ENCODE measurements around the gene SPEN. TPM values are rescaled to one million over a fixed set of nuclear protein-coding genes. Genes with fewer than 3 reads are reported as not detected.

The SPEN gene
- total RNA-seq, 5 donors from 2014 or later (not counting 1 experiment from before 2014, with no cell fraction given), result 69.9 to 81.1 (median 72.1) TPM

DNA sequence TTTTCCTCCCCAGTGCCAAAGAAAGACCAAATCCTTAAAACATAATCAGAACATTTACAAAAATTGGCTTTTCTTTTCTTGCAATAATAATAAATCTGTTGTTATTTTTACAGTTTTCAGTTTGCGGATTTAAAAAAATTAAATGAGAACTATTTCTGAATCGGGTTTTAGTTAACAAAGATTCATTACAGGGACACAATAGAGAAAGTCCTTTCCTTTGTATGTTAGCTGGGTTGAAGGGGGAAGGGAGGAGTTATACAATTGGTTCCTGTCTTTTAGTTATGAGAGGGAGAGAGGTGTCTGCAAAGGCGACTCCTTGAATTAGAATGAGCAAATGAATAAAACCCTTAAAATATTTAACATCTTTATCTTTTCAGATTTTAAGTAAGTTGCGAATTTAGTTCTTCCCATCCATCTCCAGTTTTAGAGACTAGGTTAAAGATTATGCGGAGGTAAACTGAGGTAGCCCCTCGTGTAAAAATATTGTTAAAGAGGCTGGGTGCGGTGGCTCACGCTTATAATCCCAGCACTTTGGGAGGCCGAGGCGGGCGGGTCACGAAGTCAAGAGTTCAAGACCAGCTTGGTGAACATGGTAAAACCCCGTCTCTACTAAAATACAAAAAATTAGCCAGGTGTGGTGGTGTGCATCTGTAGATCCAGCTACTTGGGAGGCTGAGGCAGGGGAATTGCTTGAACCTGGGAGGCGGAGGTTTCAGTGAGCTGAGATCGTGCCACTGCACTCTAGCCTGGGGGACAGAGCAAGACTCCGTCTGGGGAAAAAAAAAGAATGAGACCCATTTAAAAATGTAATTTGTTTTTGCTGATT lies 3.9 kb downstream of the SPEN start:
- no peaks in the 10 kb centered on the region for H3K27me3 Mint-ChIP-seq

DNA sequence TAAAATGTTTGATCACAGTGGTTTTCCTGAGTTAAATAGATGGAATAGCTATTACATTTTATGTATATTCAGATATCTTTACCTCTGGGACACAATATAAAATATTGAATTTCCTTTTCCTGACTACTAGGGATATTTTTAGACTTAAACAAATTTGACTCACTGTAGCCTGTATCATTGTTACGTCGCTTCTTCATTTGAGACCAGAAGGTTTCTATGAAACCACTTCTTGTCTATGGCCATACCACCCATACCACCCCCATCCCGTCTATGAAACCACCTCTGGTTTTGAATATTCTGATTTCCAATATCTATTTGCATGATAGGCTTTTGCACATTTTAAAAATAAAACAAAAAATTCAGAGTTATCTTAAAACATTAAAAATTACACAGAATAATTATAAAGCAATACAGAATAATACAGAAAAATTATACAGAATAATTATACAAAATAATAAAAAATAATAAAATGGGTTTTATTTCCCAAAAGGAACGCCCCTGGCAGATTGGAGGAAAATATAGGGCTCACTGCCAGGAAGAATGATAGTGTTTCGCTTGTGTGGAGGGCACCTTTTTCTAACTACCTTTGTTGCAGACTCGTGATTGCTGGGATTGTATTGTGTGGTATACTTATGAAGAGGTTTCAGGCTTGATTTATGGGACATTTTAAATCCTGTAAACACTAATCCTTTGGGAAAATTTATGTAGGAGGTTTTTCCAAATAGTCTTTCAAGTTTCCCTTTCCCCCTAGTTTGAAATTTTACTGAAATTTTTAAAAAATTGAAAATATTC lies 4.7 kb downstream of the SPEN start:
- Mint-ChIP-seq H3K9me3 (no peaks in the 10 kb centered on the region), H3K27ac (no peak overlapping the region), H3K36me3 (no peaks in the 10 kb centered on the region), H3K4me3 (peak overlapping the region in 1 of 3 donors; percentile 97), H3K4me1 (peaks cover 41 to 57% (median 52%) of the 10 kb centered on the region in 3 donors), H3K27me3 (no peaks in the 10 kb centered on the region)
- ATAC-seq (replicated peaks in 1 of 4) (no peak), DNase-seq (no peak)
- H3K4me3 ChIP-seq (ENCODE audit: control insufficient read depth in 1 of 2, extremely low read depth in 1 of 2, low read length in 1 of 2), result no peak overlapping the region
- no peaks in the 10 kb centered on the region for H3K27me3 ChIP-seq (replicated peaks in 1 of 2; ENCODE audit: control insufficient read depth in 2 of 2, extremely low read depth in 1 of 2, insufficient read depth in 2 of 2, low read length in 1 of 2)
- ChIA-PET CTCF (interaction anchor here in 1 of 2 donors (1.3 kb wide), 1 partner anchor 18 kb away, joined by 8 read pairs; no protein-coding TSS in a partner anchor), POLR2A (interaction anchor here in 1 of 2 donors (0.5 kb wide), 1 partner anchor 1199 kb away, joined by 4 read pairs; no protein-coding TSS in a partner anchor)
- WGBS (ENCODE audit: insufficient coverage), result 100% methylated on average over 2 of the region's 6 CpGs
- H3K36me3 ChIP-seq (ENCODE audit: control insufficient read depth in 2 of 2, extremely low read depth in 1 of 2, insufficient read depth in 1 of 2, low read length in 1 of 2), result no peaks in the 10 kb centered on the region
- H3K27ac ChIP-seq (ENCODE audit: low read length), result no peak overlapping the region
- peaks cover 23 to 24% of the 10 kb centered on the region in 2 experiments for H3K4me1 ChIP-seq (ENCODE audit: control insufficient read depth in 1 of 2, extremely low read depth in 1 of 2, insufficient read depth in 2 of 2, low read length in 2 of 2)
- H3K9me3 ChIP-seq, result no peaks in the 10 kb centered on the region

More for the DNA sequence above, 3.9 kb downstream of the SPEN start:
- Mint-ChIP-seq H3K27ac (no peak overlapping the region), H3K4me3 (peak overlapping the region in 1 of 3 donors; percentile 97), H3K4me1 (peaks cover 45 to 54% (median 47%) of the 10 kb centered on the region in 3 donors), H3K36me3 (no peaks in the 10 kb centered on the region), H3K9me3 (no peaks in the 10 kb centered on the region)
- H3K27ac ChIP-seq (ENCODE audit: low read length), result no peak overlapping the region
- H3K27me3 ChIP-seq (replicated peaks in 1 of 2; ENCODE audit: control insufficient read depth in 2 of 2, extremely low read depth in 1 of 2, insufficient read depth in 2 of 2, low read length in 1 of 2), result no peaks in the 10 kb centered on the region
- ChIA-PET POLR2A (interaction anchor here in 1 of 2 donors (0.5 to 0.7 kb wide), 3 partner anchors 11 to 1200 kb away, joined by 3 to 4 read pairs (median 4); no protein-coding TSS in a partner anchor), CTCF (interaction anchor here in 1 of 2 donors (1.1 to 1.3 kb wide), 2 partner anchors 18 to 36 kb away, joined by 3 to 8 read pairs; no protein-coding TSS in a partner anchor)
- no peaks in the 10 kb centered on the region for H3K9me3 ChIP-seq
- no peak for DNase-seq
- H3K4me1 ChIP-seq (ENCODE audit: control insufficient read depth in 1 of 2, extremely low read depth in 1 of 2, insufficient read depth in 2 of 2, low read length in 2 of 2), result peaks cover 26 to 31% of the 10 kb centered on the region in 2 experiments
- WGBS (ENCODE audit: insufficient coverage), result 85% methylated on average over 4 of the region's 16 CpGs
- ATAC-seq (replicated peaks in 1 of 4), result no peak
- H3K4me3 ChIP-seq (ENCODE audit: control insufficient read depth in 1 of 2, extremely low read depth in 1 of 2, low read length in 1 of 2), result no peak overlapping the region
- H3K36me3 ChIP-seq (ENCODE audit: control insufficient read depth in 2 of 2, extremely low read depth in 1 of 2, insufficient read depth in 1 of 2, low read length in 1 of 2), result no peaks in the 10 kb centered on the region

- Mint-ChIP-seq H3K4me1 (peaks cover 41 to 60% (median 56%) of the 10 kb centered on the region in 3 donors), H3K4me3 (no peak overlapping the region), H3K9me3 (no peaks in the 10 kb centered on the region), H3K36me3 (no peaks in the 10 kb centered on the region), H3K27ac (no peak overlapping the region), H3K27me3 (no peaks in the 10 kb centered on the region)
- H3K27me3 ChIP-seq (replicated peaks in 1 of 2; ENCODE audit: control insufficient read depth in 2 of 2, extremely low read depth in 1 of 2, insufficient read depth in 2 of 2, low read length in 1 of 2), result no peaks in the 10 kb centered on the region
- H3K27ac ChIP-seq (ENCODE audit: low read length), result no peak overlapping the region
- H3K4me1 ChIP-seq (ENCODE audit: control insufficient read depth in 1 of 2, extremely low read depth in 1 of 2, insufficient read depth in 2 of 2, low read length in 2 of 2), result peaks cover 24 to 26% of the 10 kb centered on the region in 2 experiments
- no peak overlapping the region for H3K4me3 ChIP-seq (ENCODE audit: control insufficient read depth in 1 of 2, extremely low read depth in 1 of 2, low read length in 1 of 2)
- 100% methylated on average over 2 of the region's 3 CpGs for WGBS (ENCODE audit: insufficient coverage)
- H3K36me3 ChIP-seq (ENCODE audit: control insufficient read depth in 2 of 2, extremely low read depth in 1 of 2, insufficient read depth in 1 of 2, low read length in 1 of 2), result no peaks in the 10 kb centered on the region
- ATAC-seq (replicated peaks in 1 of 4) (no peak), DNase-seq (no peak)
- CTCF ChIA-PET, result no interaction called here
- no peaks in the 10 kb centered on the region for H3K9me3 ChIP-seq
- POLR2A ChIA-PET, result no interaction called here
These were observed 5.4 kb downstream of the SPEN start for GRCh38 chr1:15852828-15853302.

GRCh38 chr1:15856888-15857287 lies 9.4 kb downstream of the SPEN start:
- Mint-ChIP-seq H3K36me3 (no peaks in the 10 kb centered on the region), H3K4me3 (no peak overlapping the region), H3K27ac (no peak overlapping the region), H3K27me3 (no peaks in the 10 kb centered on the region), H3K4me1 (peaks cover 22 to 53% (median 51%) of the 10 kb centered on the region in 3 donors), H3K9me3 (no peaks in the 10 kb centered on the region)
- ATAC-seq (replicated peaks in 1 of 4) (no peak), DNase-seq (no peak)
- Histone ChIP-seq H3K27me3 (replicated peaks in 1 of 2; ENCODE audit: control insufficient read depth in 2 of 2, extremely low read depth in 1 of 2, insufficient read depth in 2 of 2, low read length in 1 of 2) (no peaks in the 10 kb centered on the region), H3K4me3 (ENCODE audit: control insufficient read depth in 1 of 2, extremely low read depth in 1 of 2, low read length in 1 of 2) (no peak overlapping the region), H3K27ac (ENCODE audit: low read length) (no peak overlapping the region), H3K4me1 (ENCODE audit: control insufficient read depth in 1 of 2, extremely low read depth in 1 of 2, insufficient read depth in 2 of 2, low read length in 2 of 2) (peaks cover 5 to 22% of the 10 kb centered on the region in 2 experiments), H3K9me3 (no peaks in the 10 kb centered on the region), H3K36me3 (ENCODE audit: control insufficient read depth in 2 of 2, extremely low read depth in 1 of 2, insufficient read depth in 1 of 2, low read length in 1 of 2) (no peaks in the 10 kb centered on the region)
- ChIA-PET POLR2A (interaction anchor here in 1 of 2 donors (0.7 kb wide), 1 partner anchor 10 kb away, joined by 3 read pairs; no protein-coding TSS in a partner anchor), CTCF (no interaction called here)
- WGBS (ENCODE audit: insufficient coverage), result 92% methylated on average over 1 of the region's 5 CpGs

DNA sequence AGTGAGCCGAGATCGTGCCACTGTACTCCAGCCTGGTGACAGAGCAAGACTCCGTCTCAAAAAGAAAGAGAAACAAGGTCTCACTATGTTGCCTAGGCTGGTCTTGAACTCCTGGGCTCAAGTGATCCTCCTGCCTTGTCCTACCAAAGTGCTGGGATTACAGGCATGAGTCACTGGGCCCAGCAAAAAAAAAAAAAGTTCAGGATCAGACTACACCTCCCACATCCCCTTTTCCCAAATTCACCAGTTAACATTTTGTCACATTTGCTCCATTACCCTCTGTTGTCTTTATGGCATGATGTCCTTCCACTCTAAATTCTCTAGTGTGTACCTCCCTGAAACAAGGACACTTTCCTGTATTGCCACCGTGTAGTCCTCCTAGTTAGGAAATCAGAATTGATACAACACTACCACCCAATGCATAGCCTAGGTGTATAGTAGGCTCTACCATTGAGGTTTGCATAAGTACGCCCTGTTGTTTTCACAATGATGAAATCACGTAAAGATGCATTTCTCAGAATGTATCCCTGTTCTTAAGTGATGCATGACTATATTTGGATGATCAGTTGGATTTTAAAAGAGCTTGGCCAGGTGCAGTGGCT lies 10.7 kb downstream of the SPEN start:
- peak overlapping the region in 1 of 2 donors; percentile 7 for H3K27ac Mint-ChIP-seq
- no peak overlapping the region for H3K4me3 Mint-ChIP-seq

More for the DNA sequence above, 10.7 kb downstream of the SPEN start:
- H3K27ac ChIP-seq (ENCODE audit: low read length), result no peak overlapping the region
- H3K4me3 ChIP-seq (ENCODE audit: control insufficient read depth in 1 of 2, extremely low read depth in 1 of 2, low read length in 1 of 2), result no peak overlapping the region
- no peaks in the 10 kb centered on the region for H3K27me3 ChIP-seq (replicated peaks in 1 of 2; ENCODE audit: control insufficient read depth in 2 of 2, extremely low read depth in 1 of 2, insufficient read depth in 2 of 2, low read length in 1 of 2)
- 87% methylated on average over 4 of the region's 6 CpGs for WGBS (ENCODE audit: insufficient coverage)
- Mint-ChIP-seq H3K9me3 (no peaks in the 10 kb centered on the region), H3K36me3 (peaks cover 2% of the 10 kb centered on the region), H3K27me3 (no peaks in the 10 kb centered on the region), H3K4me1 (peaks cover 23 to 55% (median 52%) of the 10 kb centered on the region in 3 donors)
- peaks cover 0 to 27% of the 10 kb centered on the region in 2 experiments for H3K4me1 ChIP-seq (ENCODE audit: control insufficient read depth in 1 of 2, extremely low read depth in 1 of 2, insufficient read depth in 2 of 2, low read length in 2 of 2)
- ChIA-PET CTCF (interaction anchor here in 1 of 2 donors (0.6 to 0.8 kb wide), 3 partner anchors 10 to 25 kb away, joined by 3 to 5 read pairs (median 3); partner anchors contain the start of gene SPEN), POLR2A (interaction anchor here in 1 of 2 donors (0.6 to 0.7 kb wide), 2 partner anchors 19 to 43 kb away, joined by 3 to 4 read pairs; no protein-coding TSS in a partner anchor)
- ATAC-seq (replicated peaks in 1 of 4) (no peak), DNase-seq (no peak)
- H3K36me3 ChIP-seq (ENCODE audit: control insufficient read depth in 2 of 2, extremely low read depth in 1 of 2, insufficient read depth in 1 of 2, low read length in 1 of 2), result peaks cover 0 to 5% of the 10 kb centered on the region in 2 donors
- H3K9me3 ChIP-seq, result no peaks in the 10 kb centered on the region
